G401 (cell line): ENCODE data around the gene COL15A1. TPM values are rescaled to one million over a fixed set of nuclear protein-coding genes. Genes with fewer than 3 reads are reported as not detected.

Experiments used
- DNase-seq: peaks from one replicate; pipeline ENCODE4 v3.0.0-alpha.2; 2015; ENCODE audit warnings: low spot score
- in situ Hi-C: cut with HindIII; loops from 2 replicates; pipeline ENCODE4 v1.10.0; 2016; ENCODE audit warnings: low sequenced_read_pairs, mixed read lengths
- total RNA-seq: library from RNA; depleted of rRNA; stranded (reverse); fragments of >200 nt; shearing (Covaris generic); gene quantifications from 2 replicates; pipeline ENCODE4 v1.2.3, GENCODE V29; 2014

The COL15A1 gene
- total RNA-seq, 1 experiment from 2014 or later = not detected

- no peak for DNase-seq
- in situ Hi-C loops = no loop called here
Measured at GRCh38 chr9:98913044-98913443, 30.7 kb upstream of the COL15A1 start.

GRCh38 chr9:98913705-98914104 lies 30.0 kb upstream of the COL15A1 start:
- in situ Hi-C loops = no loop called here
- DNase-seq = no peak

- in situ Hi-C loops = no loop called here
Measured at GRCh38 chr9:98915599-98915998, 28.1 kb upstream of the COL15A1 start.

GRCh38 chr9:98916660-98917059 lies 27.0 kb upstream of the COL15A1 start:
- in situ Hi-C loops = no loop called here
- DNase-seq = no peak

More at GRCh38 chr9:98915599-98915998, 28.1 kb upstream of the COL15A1 start:
- DNase-seq = no peak

GRCh38 chr9:98917746-98918487 lies 25.8 kb upstream of the COL15A1 start:
- in situ Hi-C loops = no loop called here
- no peak for DNase-seq

GRCh38 chr9:98921732-98922131 lies 22.0 kb upstream of the COL15A1 start:
- DNase-seq = no peak
- in situ Hi-C loops = no loop called here

GRCh38 chr9:98922721-98923435 lies 20.8 kb upstream of the COL15A1 start:
- in situ Hi-C loops = no loop called here
- no peak for DNase-seq

GRCh38 chr9:98923451-98924123 lies 20.1 kb upstream of the COL15A1 start:
- in situ Hi-C loops = no loop called here
- DNase-seq = no peak

- no peak for DNase-seq
- in situ Hi-C loops = no loop called here
Measured at GRCh38 chr9:98924946-98925820, 18.5 kb upstream of the COL15A1 start.

GRCh38 chr9:98925956-98926355 lies 17.8 kb upstream of the COL15A1 start:
- in situ Hi-C loops = no loop called here
- DNase-seq = no peak

- DNase-seq = no peak
- in situ Hi-C loops = no loop called here
Measured at GRCh38 chr9:98927724-98928123, 16.0 kb upstream of the COL15A1 start.

- in situ Hi-C loops = no loop called here
- DNase-seq = no peak
Measured at GRCh38 chr9:98929071-98929470, 14.6 kb upstream of the COL15A1 start.

- DNase-seq = no peak
- in situ Hi-C loops = no loop called here
Measured at GRCh38 chr9:98929895-98930341, 13.8 kb upstream of the COL15A1 start.

GRCh38 chr9:98930792-98931191 lies 12.9 kb upstream of the COL15A1 start:
- in situ Hi-C loops = no loop called here
- DNase-seq = no peak

- in situ Hi-C loops = no loop called here
- DNase-seq = no peak
Measured at GRCh38 chr9:98931600-98932389, 11.9 kb upstream of the COL15A1 start.

- in situ Hi-C loops = no loop called here
- DNase-seq = no peak
Measured at GRCh38 chr9:98933185-98933584, 10.5 kb upstream of the COL15A1 start.

- DNase-seq = no peak
- in situ Hi-C loops = no loop called here
Measured at GRCh38 chr9:98933890-98934289, 9.8 kb upstream of the COL15A1 start.

- DNase-seq = no peak
- in situ Hi-C loops = no loop called here
Measured at GRCh38 chr9:98935071-98935505, 8.6 kb upstream of the COL15A1 start.
